GM23338 (cell line): ENCODE data around the gene ATN1. TPM values are rescaled to one million over a fixed set of nuclear protein-coding genes. Genes with fewer than 3 reads are reported as not detected.

Source experiments
- ATAC-seq: fragments of 200-7000 bp; cut with Tn5 transposase; 3 replicates; pipeline ENCODE4 v1.9.1; 2020
- DNase-seq: peaks from one replicate; pipeline ENCODE4 v3.0.0-alpha.2; 2015; ENCODE audit warnings: low spot score
- H2AFZ ChIP-seq: fragments of 200-600 bp; sonication (generic); 2 replicates; pipeline ENCODE4 v1.8.0; 2016; ENCODE audit warnings: antibody characterized with exemption, mild to moderate bottlenecking, moderate library complexity
- H3F3A ChIP-seq: fragments of 200-600 bp; sonication (generic); replicated peaks from 2 replicates; pipeline ENCODE4 v1.8.0; 2017; ENCODE audit warnings: antibody characterized with exemption, mixed run types, low read depth
- H3K27ac ChIP-seq: fragments of 200-600 bp; sonication (generic); 2 replicates; pipeline ENCODE4 v1.6.1; 2016; ENCODE audit warnings: low read depth
- H3K27me3 ChIP-seq: fragments of 200-600 bp; sonication (generic); 2 replicates; pipeline ENCODE4 v1.8.0; 2016; ENCODE audit warnings: mild to moderate bottlenecking, mixed run types, moderate library complexity; ENCODE audit not compliant: insufficient read depth
- H3K36me3 ChIP-seq: fragments of 200-600 bp; sonication (generic); 2 replicates; pipeline ENCODE4 v1.8.0; 2016; ENCODE audit warnings: mild to moderate bottlenecking; ENCODE audit not compliant: insufficient read depth
- H3K4me1 ChIP-seq: fragments of 200-600 bp; sonication (generic); 2 replicates; pipeline ENCODE4 v1.8.0; 2016; ENCODE audit warnings: mild to moderate bottlenecking, moderate library complexity; ENCODE audit not compliant: insufficient read depth
- H3K4me2 ChIP-seq: fragments of 200-600 bp; sonication (generic); 2 replicates; pipeline ENCODE4 v1.7.1; 2017; ENCODE audit warnings: mixed run types
- H3K4me3 ChIP-seq: fragments of 200-600 bp; sonication (generic); 2 replicates; pipeline ENCODE4 v1.6.1; 2016; ENCODE audit warnings: mixed run types
- H3K79me2 ChIP-seq: fragments of 200-600 bp; sonication (generic); replicated peaks from 2 replicates; pipeline ENCODE4 v1.8.0; 2017; ENCODE audit warnings: mild to moderate bottlenecking; ENCODE audit not compliant: insufficient read depth
- H3K9me2 ChIP-seq: fragments of 200-600 bp; sonication (generic); 2 replicates; pipeline ENCODE4 v1.8.0; 2017; ENCODE audit not compliant: insufficient read depth
- H4K20me1 ChIP-seq: fragments of 200-600 bp; sonication (generic); replicated peaks from 2 replicates; pipeline ENCODE4 v1.8.0; 2017; ENCODE audit warnings: mild to moderate bottlenecking; ENCODE audit not compliant: insufficient read depth
- H3K27ac Mint-ChIP-seq: 2 replicates; pipeline ENCODE4 v1.8.0; 2020; ENCODE audit warnings: inconsistent platforms, mild to moderate bottlenecking, moderate library complexity, mixed read lengths
- H3K27me3 Mint-ChIP-seq: 3 replicates; pipeline ENCODE4 v1.8.0; 2022; ENCODE audit warnings: low read depth, mild to moderate bottlenecking, moderate library complexity, mixed read lengths, inconsistent platforms; ENCODE audit not compliant: insufficient read depth, poor library complexity
- H3K36me3 Mint-ChIP-seq: 3 replicates; pipeline ENCODE4 v1.8.0; 2021; ENCODE audit warnings: low read depth, mild to moderate bottlenecking, inconsistent platforms, moderate library complexity, mixed read lengths
- H3K4me1 Mint-ChIP-seq: 3 replicates; pipeline ENCODE4 v1.8.0; 2020; ENCODE audit warnings: mild to moderate bottlenecking, inconsistent platforms, mixed read lengths
- H3K4me3 Mint-ChIP-seq: 3 replicates; pipeline ENCODE4 v1.8.0; 2021; ENCODE audit warnings: moderate library complexity, mild to moderate bottlenecking, inconsistent platforms, mixed read lengths
- H3K9me3 Mint-ChIP-seq: 3 replicates; pipeline ENCODE4 v1.8.0; 2020; ENCODE audit warnings: moderate library complexity, mild to moderate bottlenecking, inconsistent platforms, mixed read lengths
- CREB1 ChIP-seq: fragments of 250-450 bp; sonication (Bioruptor Pico); IDR thresholded peaks from 2 replicates; pipeline ENCODE4 v1.5.0; 2020; ENCODE audit warnings: low read depth, mild to moderate bottlenecking, moderate library complexity
- EZH2phosphoT487 ChIP-seq: fragments of 200-600 bp; sonication (generic); IDR thresholded peaks from one replicate; pipeline ENCODE4 v1.8.1; 2018; ENCODE audit warnings: antibody characterized with exemption; ENCODE audit not compliant: unreplicated experiment
- JUNB ChIP-seq: IDR thresholded peaks from one replicate; pipeline ENCODE4 v1.6.1; 2016; ENCODE audit warnings: antibody characterized with exemption; ENCODE audit not compliant: unreplicated experiment
- POLR2AphosphoS5 ChIP-seq: IDR thresholded peaks from 2 replicates; pipeline ENCODE4 v1.6.1; 2016; ENCODE audit warnings: antibody characterized with exemption, low read depth
- STAT1 ChIP-seq: IDR thresholded peaks from one replicate; pipeline ENCODE4 v1.6.1; 2016; ENCODE audit warnings: antibody characterized with exemption; ENCODE audit not compliant: unreplicated experiment
- ZNF114 ChIP-seq: fragments of 250-450 bp; sonication (Bioruptor Pico); IDR thresholded peaks from 2 replicates; pipeline ENCODE4 v1.5.0; 2020; ENCODE audit warnings: mild to moderate bottlenecking, moderate library complexity
- ZNF331 ChIP-seq: fragments of 250-450 bp; sonication (Bioruptor Pico); IDR thresholded peaks from 2 replicates; pipeline ENCODE4 v1.5.0; 2020; ENCODE audit warnings: low read depth, mild to moderate bottlenecking, moderate library complexity
- polyA plus RNA-seq: library from polyadenylated mRNA; unstranded; fragments of >200 nt; fragmentation: Nextera tagmentation; extraction: Ambion mirVana; gene quantifications from 2 replicates; pipeline ENCODE4 v1.2.1, GENCODE V29; 2016
- total RNA-seq: library from RNA; depleted of rRNA; stranded (reverse); fragments of >200 nt; shearing (Covaris generic); gene quantifications from 2 replicates; pipeline ENCODE4 v1.2.3, GENCODE V29; 2014
- TF ChIP-seq, protein P1 (sequence below): fragments of 250-450 bp; sonication (Bioruptor Pico); IDR thresholded peaks from 2 replicates; pipeline ENCODE4 v1.5.0; 2020; ENCODE audit warnings: mild to moderate bottlenecking, moderate library complexity
- TF ChIP-seq, protein P2 (sequence below): IDR thresholded peaks from 2 replicates; pipeline ENCODE4 v1.6.1; 2016; ENCODE audit warnings: antibody characterized with exemption
- TF ChIP-seq, protein P3 (sequence below), 2 experiments: fragments of 200-600 bp in 1 of 2; sonication (generic) in 1 of 2; conservative IDR thresholded peaks; 2 replicates each; pipeline versions ENCODE4 v1.5.1 to v1.6.1; 2016 to 2017; ENCODE audit warnings: antibody characterized with exemption in 2 of 2, low read depth in 2 of 2, mild to moderate bottlenecking in 2 of 2, moderate library complexity in 1 of 2

ATN1 gene
- total and polyA plus RNA-seq, 2 experiments from 2014 or later, result 27.2 to 49.6 TPM

DNA sequence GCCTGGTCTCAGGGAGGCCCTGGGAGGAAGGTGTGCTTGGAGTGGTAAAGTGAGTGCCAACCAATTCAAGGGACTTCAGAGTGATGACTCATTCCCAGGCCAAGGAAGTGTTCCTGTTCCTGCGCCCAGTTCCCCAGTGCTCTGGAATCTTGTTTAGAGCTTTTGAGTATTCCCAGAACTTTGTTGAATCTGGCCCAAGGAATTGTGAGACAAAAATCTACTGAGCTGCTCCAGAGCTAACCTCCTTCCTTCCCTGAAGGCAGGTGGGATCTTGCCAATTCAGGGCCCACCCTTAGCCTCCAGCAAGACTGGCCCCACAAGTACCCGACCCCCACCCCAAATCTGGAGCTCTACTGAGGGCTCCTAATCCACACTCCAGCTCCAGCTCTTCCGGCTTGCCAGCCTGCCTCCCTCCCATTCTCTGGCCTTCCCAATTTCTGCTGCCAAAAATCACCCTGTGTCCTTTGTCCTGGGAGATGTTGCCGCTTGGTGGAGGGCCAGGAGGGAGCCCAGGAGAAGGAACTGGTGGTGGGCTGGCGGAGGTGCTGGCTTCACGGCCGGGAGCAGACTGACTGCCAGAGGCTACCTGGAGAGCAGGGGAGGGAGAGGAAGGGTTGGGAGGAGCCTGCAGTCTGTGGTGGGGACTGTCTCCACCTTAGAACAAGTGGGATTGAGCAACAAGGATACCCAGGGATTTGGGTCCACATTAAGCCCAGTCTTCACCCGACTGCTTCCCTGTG lies 2.0 kb upstream of the ATN1 start:
- H2AFZ ChIP-seq, result no peak overlapping the region; the same call in 1 of the 2 replicates
- peak; percentile 91 for DNase-seq
- ATAC-seq, result peak; percentile 39
- Mint-ChIP-seq H3K4me3 (peak overlapping the region; percentile 81), H3K27ac (peak overlapping the region; percentile 97), H3K9me3 (no peaks in the 10 kb centered on the region; the same call in 1 of the 3 replicates), H3K4me1 (peaks cover 58% of the 10 kb centered on the region), H3K27me3 (peaks cover 37% of the 10 kb centered on the region), H3K36me3 (peaks cover 36% of the 10 kb centered on the region)
- peaks cover 30% of the 10 kb centered on the region for H3K79me2 ChIP-seq
- no peaks in the 10 kb centered on the region; the same call in 1 of the 2 replicates for H3K36me3 ChIP-seq
- peaks cover 10% of the 10 kb centered on the region for H4K20me1 ChIP-seq
- H3K9me2 ChIP-seq, result no peaks in the 10 kb centered on the region
- peak overlapping the region; percentile 100 for H3K27ac ChIP-seq
- H3K4me2 ChIP-seq, result peak overlapping the region; percentile 86
- H3K4me1 ChIP-seq, result peaks cover 46% of the 10 kb centered on the region
- H3K4me3 ChIP-seq, result peak overlapping the region; percentile 84
- TF ChIP-seq EZH2phosphoT487 (no peak), STAT1 (no peak), ZNF331 (no peak), JUNB (no peak), CREB1 (CRISPR knock-in tag) (0 out of 2 replicates have a peak, but pooled peaks have one; percentile 2), POLR2AphosphoS5 (peak; percentile 73), ZNF114 (CRISPR knock-in tag) (no peak)
- TF ChIP-seq, protein P1, sequence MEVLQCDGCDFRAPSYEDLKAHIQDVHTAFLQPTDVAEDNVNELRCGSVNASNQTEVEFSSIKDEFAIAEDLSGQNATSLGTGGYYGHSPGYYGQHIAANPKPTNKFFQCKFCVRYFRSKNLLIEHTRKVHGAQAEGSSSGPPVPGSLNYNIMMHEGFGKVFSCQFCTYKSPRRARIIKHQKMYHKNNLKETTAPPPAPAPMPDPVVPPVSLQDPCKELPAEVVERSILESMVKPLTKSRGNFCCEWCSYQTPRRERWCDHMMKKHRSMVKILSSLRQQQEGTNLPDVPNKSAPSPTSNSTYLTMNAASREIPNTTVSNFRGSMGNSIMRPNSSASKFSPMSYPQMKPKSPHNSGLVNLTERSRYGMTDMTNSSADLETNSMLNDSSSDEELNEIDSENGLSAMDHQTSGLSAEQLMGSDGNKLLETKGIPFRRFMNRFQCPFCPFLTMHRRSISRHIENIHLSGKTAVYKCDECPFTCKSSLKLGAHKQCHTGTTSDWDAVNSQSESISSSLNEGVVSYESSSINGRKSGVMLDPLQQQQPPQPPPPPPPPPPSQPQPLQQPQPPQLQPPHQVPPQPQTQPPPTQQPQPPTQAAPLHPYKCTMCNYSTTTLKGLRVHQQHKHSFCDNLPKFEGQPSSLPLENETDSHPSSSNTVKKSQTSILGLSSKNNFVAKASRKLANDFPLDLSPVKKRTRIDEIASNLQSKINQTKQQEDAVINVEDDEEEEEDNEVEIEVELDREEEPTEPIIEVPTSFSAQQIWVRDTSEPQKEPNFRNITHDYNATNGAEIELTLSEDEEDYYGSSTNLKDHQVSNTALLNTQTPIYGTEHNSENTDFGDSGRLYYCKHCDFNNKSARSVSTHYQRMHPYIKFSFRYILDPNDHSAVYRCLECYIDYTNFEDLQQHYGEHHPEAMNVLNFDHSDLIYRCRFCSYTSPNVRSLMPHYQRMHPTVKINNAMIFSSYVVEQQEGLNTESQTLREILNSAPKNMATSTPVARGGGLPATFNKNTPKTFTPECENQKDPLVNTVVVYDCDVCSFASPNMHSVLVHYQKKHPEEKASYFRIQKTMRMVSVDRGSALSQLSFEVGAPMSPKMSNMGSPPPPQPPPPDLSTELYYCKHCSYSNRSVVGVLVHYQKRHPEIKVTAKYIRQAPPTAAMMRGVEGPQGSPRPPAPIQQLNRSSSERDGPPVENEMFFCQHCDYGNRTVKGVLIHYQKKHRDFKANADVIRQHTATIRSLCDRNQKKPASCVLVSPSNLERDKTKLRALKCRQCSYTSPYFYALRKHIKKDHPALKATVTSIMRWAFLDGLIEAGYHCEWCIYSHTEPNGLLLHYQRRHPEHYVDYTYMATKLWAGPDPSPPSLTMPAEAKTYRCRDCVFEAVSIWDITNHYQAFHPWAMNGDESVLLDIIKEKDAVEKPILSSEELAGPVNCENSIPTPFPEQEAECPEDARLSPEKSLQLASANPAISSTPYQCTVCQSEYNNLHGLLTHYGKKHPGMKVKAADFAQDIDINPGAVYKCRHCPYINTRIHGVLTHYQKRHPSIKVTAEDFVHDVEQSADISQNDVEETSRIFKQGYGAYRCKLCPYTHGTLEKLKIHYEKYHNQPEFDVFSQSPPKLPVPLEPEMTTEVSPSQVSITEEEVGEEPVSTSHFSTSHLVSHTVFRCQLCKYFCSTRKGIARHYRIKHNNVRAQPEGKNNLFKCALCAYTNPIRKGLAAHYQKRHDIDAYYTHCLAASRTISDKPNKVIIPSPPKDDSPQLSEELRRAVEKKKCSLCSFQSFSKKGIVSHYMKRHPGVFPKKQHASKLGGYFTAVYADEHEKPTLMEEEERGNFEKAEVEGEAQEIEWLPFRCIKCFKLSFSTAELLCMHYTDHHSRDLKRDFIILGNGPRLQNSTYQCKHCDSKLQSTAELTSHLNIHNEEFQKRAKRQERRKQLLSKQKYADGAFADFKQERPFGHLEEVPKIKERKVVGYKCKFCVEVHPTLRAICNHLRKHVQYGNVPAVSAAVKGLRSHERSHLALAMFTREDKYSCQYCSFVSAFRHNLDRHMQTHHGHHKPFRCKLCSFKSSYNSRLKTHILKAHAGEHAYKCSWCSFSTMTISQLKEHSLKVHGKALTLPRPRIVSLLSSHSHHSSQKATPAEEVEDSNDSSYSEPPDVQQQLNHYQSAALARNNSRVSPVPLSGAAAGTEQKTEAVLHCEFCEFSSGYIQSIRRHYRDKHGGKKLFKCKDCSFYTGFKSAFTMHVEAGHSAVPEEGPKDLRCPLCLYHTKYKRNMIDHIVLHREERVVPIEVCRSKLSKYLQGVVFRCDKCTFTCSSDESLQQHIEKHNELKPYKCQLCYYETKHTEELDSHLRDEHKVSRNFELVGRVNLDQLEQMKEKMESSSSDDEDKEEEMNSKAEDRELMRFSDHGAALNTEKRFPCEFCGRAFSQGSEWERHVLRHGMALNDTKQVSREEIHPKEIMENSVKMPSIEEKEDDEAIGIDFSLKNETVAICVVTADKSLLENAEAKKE (CRISPR knock-in tag), result no peak
- TF ChIP-seq, protein P2, sequence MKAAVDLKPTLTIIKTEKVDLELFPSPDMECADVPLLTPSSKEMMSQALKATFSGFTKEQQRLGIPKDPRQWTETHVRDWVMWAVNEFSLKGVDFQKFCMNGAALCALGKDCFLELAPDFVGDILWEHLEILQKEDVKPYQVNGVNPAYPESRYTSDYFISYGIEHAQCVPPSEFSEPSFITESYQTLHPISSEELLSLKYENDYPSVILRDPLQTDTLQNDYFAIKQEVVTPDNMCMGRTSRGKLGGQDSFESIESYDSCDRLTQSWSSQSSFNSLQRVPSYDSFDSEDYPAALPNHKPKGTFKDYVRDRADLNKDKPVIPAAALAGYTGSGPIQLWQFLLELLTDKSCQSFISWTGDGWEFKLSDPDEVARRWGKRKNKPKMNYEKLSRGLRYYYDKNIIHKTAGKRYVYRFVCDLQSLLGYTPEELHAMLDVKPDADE, result no peak
- TF ChIP-seq, protein P3, sequence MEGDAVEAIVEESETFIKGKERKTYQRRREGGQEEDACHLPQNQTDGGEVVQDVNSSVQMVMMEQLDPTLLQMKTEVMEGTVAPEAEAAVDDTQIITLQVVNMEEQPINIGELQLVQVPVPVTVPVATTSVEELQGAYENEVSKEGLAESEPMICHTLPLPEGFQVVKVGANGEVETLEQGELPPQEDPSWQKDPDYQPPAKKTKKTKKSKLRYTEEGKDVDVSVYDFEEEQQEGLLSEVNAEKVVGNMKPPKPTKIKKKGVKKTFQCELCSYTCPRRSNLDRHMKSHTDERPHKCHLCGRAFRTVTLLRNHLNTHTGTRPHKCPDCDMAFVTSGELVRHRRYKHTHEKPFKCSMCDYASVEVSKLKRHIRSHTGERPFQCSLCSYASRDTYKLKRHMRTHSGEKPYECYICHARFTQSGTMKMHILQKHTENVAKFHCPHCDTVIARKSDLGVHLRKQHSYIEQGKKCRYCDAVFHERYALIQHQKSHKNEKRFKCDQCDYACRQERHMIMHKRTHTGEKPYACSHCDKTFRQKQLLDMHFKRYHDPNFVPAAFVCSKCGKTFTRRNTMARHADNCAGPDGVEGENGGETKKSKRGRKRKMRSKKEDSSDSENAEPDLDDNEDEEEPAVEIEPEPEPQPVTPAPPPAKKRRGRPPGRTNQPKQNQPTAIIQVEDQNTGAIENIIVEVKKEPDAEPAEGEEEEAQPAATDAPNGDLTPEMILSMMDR (conservative IDR thresholded peaks at IDR 0.05; ENCODE audit: low read depth in 2 of 2), result no peak
- no peaks in the 10 kb centered on the region for H3K27me3 ChIP-seq
- H3F3A ChIP-seq, result peaks cover 24% of the 10 kb centered on the region
